ENCODE data around the gene STRBP.

DNA sequence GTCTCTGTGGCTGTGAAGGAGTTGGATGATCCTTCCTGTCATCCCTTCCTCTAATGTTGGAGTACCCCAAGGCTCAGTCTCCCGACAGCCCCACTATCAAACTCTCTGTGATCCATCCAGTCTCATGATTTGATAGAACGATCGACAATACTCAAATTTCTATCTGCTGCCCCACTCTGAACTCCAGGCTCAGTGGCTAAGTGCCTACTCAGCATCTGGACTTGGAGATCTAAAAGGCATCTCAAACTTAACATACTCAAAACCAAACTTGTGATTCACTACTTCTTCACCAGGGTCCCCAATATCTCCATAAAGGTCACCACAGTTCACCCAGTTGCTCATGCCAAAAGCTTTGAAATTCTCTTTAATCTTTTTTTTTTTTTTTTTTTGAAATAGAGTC, 15.1 kb upstream of the STRBP start:
- TF ChIP-seq EZH2phosphoT487 (IDR thresholded peaks at IDR 0.05): no peak
- no peak for TF ChIP-seq CTCF (IDR thresholded peaks at IDR 0.05)
- TF ChIP-seq EZH2 (IDR thresholded peaks at IDR 0.05): no peak
